ENCODE measurements around the gene SFT2D3.

DNA sequence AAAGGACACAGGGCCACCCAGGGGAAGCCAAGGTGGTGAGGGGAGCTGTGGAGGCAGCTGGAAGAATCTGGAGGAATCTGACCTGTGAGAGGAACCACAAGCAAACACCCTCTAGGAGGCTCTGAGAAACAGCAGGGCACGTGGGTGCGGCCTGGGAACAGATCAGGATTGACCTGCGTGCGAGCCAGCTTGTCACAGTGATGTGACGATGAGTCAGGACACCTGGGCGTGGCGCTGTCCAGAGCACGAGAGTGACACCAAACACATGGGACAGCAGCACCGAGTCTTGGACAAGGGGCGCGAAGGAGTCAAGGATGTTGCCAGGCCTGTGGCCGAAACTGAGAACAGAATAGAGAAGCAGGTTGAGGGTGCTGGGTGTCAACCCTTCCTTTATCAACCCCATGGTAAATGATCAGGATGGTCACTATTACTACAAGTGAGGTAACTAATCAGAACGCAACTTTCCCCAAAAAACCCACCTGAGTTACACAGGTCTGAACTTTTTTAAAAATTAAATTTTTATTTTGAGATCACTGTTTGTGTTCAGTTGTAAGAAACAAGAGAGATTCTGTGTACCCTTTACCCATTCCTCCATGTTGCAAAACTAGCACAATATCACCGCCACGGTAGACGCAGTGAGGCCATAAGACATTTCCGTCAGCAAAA, 637 bp upstream of the SFT2D3 start:
- TF ChIP-seq, protein P1, sequence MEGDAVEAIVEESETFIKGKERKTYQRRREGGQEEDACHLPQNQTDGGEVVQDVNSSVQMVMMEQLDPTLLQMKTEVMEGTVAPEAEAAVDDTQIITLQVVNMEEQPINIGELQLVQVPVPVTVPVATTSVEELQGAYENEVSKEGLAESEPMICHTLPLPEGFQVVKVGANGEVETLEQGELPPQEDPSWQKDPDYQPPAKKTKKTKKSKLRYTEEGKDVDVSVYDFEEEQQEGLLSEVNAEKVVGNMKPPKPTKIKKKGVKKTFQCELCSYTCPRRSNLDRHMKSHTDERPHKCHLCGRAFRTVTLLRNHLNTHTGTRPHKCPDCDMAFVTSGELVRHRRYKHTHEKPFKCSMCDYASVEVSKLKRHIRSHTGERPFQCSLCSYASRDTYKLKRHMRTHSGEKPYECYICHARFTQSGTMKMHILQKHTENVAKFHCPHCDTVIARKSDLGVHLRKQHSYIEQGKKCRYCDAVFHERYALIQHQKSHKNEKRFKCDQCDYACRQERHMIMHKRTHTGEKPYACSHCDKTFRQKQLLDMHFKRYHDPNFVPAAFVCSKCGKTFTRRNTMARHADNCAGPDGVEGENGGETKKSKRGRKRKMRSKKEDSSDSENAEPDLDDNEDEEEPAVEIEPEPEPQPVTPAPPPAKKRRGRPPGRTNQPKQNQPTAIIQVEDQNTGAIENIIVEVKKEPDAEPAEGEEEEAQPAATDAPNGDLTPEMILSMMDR (IDR thresholded peaks at IDR 0.05) = no peak
- TF ChIP-seq POLR2A (IDR thresholded peaks at IDR 0.05) = no peak

Data from body of pancreas (tissue), 4 donors.